Uterus (tissue), 2 donors: ENCODE measurements around the gene C5orf47.

Source experiments
- CTCF ChIP-seq, 4 experiments: fragments of 200-600 bp in 2 of 4; fragments of 450-650 bp in 2 of 4; sonication (generic) in 2 of 4; IDR thresholded peaks; one replicate each; pipeline ENCODE4 v1.5.1; 2016 to 2019; ENCODE audit warnings: antibody characterized with exemption in 4 of 4, mild to moderate bottlenecking in 2 of 4, moderate library complexity in 1 of 4
- POLR2A ChIP-seq, 2 donors: fragments of 450-650 bp; IDR thresholded peaks; one replicate each; pipeline ENCODE4 v1.6.1; 2016; ENCODE audit warnings: antibody characterized with exemption in 2 of 2, mild to moderate bottlenecking in 1 of 2, moderate library complexity in 1 of 2

- no peak for TF ChIP-seq CTCF (IDR thresholded peaks at IDR 0.05)
- TF ChIP-seq POLR2A (IDR thresholded peaks at IDR 0.05): no peak
Observed at GRCh38 chr5:173989432-173990082, 587 bp downstream of the C5orf47 start.
